ENCODE results near the gene NDUFC1. TPM values are rescaled to one million over a fixed set of nuclear protein-coding genes. Genes with fewer than 3 reads are reported as not detected.
"Not testable (repeated sequence)": the region's sequence is repeated elsewhere in the genome, so short reads cannot be mapped to it uniquely, and the experiment has no call there.

The NDUFC1 gene
- total and polyA plus RNA-seq, 2 of the 8 experiments (the other 6 are each of a cell fraction or from before 2014, with no cell fraction given) = 41.9 to 62.0 TPM

GRCh38 chr4:139313414-139313813 is 11.1 kb upstream of the NDUFC1 start:
- H3K4me3 ChIP-seq (ENCODE audit: extremely low read depth in 1 of 4, insufficient read depth in 2 of 4, low read depth in 3 of 4, low read length in 4 of 4); H2AFZ ChIP-seq (ENCODE audit: low read length); H2AK5ac ChIP-seq (ENCODE audit: low read depth, low read length); H3K9me3 ChIP-seq (ENCODE audit: insufficient read depth in 2 of 2, low read depth in 1 of 2, low read length in 1 of 2); H2BK20ac ChIP-seq (ENCODE audit: low read length); H2BK12ac ChIP-seq (ENCODE audit: low read depth, low read length); H3K23me2 ChIP-seq (ENCODE audit: low read depth, low read length); H2BK15ac ChIP-seq (ENCODE audit: low read length); H2BK5ac ChIP-seq (ENCODE audit: low read depth, low read length); H3K14ac ChIP-seq (ENCODE audit: insufficient read length); H3K18ac ChIP-seq (ENCODE audit: extremely low read depth, low read length); H3K27ac ChIP-seq (ENCODE audit: low read depth, low read length); H3K36me3 ChIP-seq (ENCODE audit: control insufficient read depth in 2 of 4, insufficient read depth in 4 of 4, low read length in 3 of 4); H3K9ac ChIP-seq (replicated peaks in 1 of 4; ENCODE audit: extremely low read depth in 1 of 4, low read depth in 3 of 4, low read length in 3 of 4); H3K79me1 ChIP-seq (ENCODE audit: low read depth, low read length); H3K4ac ChIP-seq (replicated peaks; ENCODE audit: insufficient read length, low read depth, low read length); H2BK120ac ChIP-seq (replicated peaks; ENCODE audit: low read depth, low read length); H3K56ac ChIP-seq (replicated peaks; ENCODE audit: insufficient read length, low read depth, low read length); H4K91ac ChIP-seq (replicated peaks; ENCODE audit: insufficient read length, low read length); H4K8ac ChIP-seq (ENCODE audit: extremely low read depth, insufficient read depth, low read length); H3K27me3 ChIP-seq (replicated peaks in 1 of 4; ENCODE audit: control insufficient read depth in 3 of 4, extremely low read depth in 1 of 4, insufficient read depth in 3 of 4, low read length in 3 of 4); H4K5ac ChIP-seq (ENCODE audit: insufficient read length, low read depth, low read length); CTCF ChIA-PET (ENCODE audit: partially characterized antibody); H3K23ac ChIP-seq (ENCODE audit: insufficient read length); FAIRE-seq; H3K4me1 ChIP-seq (replicated peaks in 1 of 4; ENCODE audit: control insufficient read depth in 3 of 4, insufficient read depth in 4 of 4, low read length in 3 of 4); DNase-seq (ENCODE audit: low read depth in 1 of 2, low spot score in 2 of 2); H3K4me2 ChIP-seq (ENCODE audit: insufficient read depth in 1 of 2, low read depth in 2 of 2, low read length in 2 of 2): not testable (repeated sequence)
- peaks cover 42 to 99% of the 10 kb centered on the region in 2 experiments for H3K79me2 ChIP-seq (ENCODE audit: control insufficient read depth in 1 of 2, insufficient read depth in 2 of 2, low read length in 2 of 2)
- peaks cover 11 to 18% of the 10 kb centered on the region in 2 experiments for H4K20me1 ChIP-seq (replicated peaks in 1 of 2; ENCODE audit: control insufficient read depth in 1 of 2, insufficient read depth in 2 of 2, low read length in 2 of 2)
- 91% methylated on average over 9 of the region's 10 CpGs; no CpG with 5 or more reads in 1 of the 2 experiments for WGBS, 2 experiments (ENCODE audit: extremely low coverage in 1 of 2, insufficient coverage in 1 of 2, insufficient read length in 1 of 2, insufficient replicate concordance in 2 of 2, low coverage in 1 of 2, low lambda C conversion rate in 2 of 2, missing lambda C conversion rate in 1 of 2)
- POLR2A ChIA-PET (ENCODE audit: partially characterized antibody) = interaction anchor here (0.6 kb wide), 1 partner anchor 369 kb away, joined by 3 read pairs; no protein-coding TSS in a partner anchor
